D721Med (cell line): ENCODE results near the gene CADPS.

Source experiments
- DNase-seq: peaks from one replicate; pipeline ENCODE4 v3.0.0; 2011; ENCODE audit warnings: low spot score; ENCODE audit not compliant: insufficient read length
- FAIRE-seq: peaks from 2 replicates; lab custom pipeline; 2011; peaks lifted over from hg19 to GRCh38; lab: Jason Lieb, UNC
- TF ChIP-seq, protein P1 (sequence below): IDR thresholded peaks from 2 replicates; pipeline ENCODE4 v1.5.1; 2012; ENCODE audit warnings: mild to moderate bottlenecking, control low read depth; ENCODE audit not compliant: insufficient read depth; ENCODE audit errors: missing control alignments

The CADPS gene

DNA sequence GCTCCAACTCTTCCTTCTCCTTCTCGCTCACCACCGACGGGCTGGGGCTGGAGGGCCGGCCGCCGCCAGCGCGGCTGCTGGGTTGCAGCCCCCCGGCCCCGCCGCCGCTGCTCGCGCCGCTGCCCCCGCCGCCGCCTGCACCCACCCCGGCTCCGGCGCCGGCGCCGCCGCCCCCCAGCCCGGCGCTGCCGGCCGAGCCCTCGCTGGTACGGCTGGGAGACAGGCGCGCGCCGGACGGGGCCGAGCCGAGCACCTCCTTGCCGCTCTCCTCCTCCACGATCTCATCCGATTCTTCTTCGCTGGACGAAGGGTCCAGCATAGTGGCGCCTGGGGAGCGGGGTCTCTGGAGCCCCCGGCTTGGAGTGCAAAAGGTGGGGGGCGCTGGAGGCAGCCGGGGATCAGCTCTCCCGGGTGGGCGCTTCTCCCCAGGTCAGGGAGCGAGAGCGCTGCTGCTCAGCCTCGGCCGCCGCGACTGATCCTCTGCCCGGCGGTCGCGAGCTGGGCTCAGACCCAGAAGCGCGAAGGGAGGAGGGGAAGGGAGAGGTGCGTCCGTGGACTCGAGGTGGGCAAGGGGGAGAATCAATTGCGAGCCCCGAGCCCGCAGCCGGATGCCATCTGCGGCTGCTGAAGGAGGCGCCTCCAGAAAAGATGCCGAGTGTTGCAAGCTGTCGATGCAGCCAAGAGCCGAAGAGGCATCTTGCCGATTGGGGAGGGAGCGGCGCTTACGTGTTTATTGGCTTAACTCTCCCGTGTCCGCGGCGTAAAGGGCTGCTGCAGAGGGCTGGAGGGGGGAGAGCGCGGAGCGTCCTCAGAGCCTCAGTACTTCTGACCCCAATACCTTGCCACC, at the start of gene CADPS:
CADPS (minus strand) TSS at position 706 of the 847 bp plus-strand sequence; CDS start at position 319, 387 bp downstream.
- TF ChIP-seq, protein P1, sequence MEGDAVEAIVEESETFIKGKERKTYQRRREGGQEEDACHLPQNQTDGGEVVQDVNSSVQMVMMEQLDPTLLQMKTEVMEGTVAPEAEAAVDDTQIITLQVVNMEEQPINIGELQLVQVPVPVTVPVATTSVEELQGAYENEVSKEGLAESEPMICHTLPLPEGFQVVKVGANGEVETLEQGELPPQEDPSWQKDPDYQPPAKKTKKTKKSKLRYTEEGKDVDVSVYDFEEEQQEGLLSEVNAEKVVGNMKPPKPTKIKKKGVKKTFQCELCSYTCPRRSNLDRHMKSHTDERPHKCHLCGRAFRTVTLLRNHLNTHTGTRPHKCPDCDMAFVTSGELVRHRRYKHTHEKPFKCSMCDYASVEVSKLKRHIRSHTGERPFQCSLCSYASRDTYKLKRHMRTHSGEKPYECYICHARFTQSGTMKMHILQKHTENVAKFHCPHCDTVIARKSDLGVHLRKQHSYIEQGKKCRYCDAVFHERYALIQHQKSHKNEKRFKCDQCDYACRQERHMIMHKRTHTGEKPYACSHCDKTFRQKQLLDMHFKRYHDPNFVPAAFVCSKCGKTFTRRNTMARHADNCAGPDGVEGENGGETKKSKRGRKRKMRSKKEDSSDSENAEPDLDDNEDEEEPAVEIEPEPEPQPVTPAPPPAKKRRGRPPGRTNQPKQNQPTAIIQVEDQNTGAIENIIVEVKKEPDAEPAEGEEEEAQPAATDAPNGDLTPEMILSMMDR: no peak
- FAIRE-seq (no peak), DNase-seq (no peak)

DNA sequence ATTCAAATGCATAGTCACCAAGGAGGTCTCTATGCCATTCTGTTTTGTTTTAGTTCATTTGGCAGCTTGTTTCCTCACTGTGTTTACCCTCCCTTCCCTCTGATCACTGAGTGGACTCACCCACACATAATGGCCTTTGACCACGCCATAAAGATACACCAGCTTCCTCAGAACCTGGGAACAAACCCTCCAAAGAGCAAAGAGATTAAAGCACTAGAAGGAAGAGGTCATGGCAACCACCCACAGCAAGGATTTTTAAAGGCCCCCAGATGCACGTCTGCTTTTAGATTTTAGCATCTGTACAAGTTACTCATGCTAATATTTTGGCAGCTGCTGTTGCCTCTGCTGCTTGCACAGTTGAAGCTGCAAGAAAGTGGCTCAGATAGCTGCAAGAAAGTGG, 47.9 kb upstream of the CADPS start:
- DNase-seq (no peak), FAIRE-seq (no peak)
- TF ChIP-seq, protein P1: no peak

DNA sequence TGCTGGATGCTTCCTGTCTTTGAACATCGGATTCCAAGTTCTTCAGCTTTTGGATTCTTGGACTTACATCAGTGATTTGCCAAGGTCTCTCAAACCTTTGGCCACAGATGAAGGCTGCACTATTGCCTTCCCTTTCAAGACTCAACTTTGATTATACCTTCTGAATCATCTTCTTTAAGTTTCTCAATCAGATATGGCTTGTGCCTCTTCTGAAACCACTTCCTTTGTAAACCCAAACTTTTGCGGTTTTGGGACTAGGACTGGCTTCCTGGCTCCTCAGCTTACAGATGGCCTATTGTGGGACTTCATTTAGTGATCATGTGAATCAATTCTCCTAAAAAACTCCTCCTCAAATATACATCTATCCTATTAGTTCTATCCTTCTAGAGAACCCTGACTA, 47.1 kb upstream of the CADPS start:
- DNase-seq: no peak
- TF ChIP-seq, protein P1: no peak
- no peak for FAIRE-seq

DNA sequence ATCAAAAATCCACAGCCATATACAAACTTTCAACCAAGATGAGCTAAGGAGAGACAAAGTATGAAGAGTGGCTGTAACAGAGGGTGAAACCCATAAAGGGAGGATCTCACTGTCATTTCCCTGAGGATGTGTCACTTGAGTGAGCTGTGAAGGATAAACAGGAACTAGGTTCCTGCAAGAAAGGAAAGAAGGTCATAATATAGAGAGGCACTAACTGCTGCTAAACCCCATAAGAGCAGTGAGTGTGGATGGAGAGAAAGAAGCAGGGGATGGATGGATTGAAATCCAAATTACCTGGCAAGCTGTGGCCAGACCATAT, 45.2 kb upstream of the CADPS start:
- FAIRE-seq (no peak), DNase-seq (no peak)
- TF ChIP-seq, protein P1: no peak

DNA sequence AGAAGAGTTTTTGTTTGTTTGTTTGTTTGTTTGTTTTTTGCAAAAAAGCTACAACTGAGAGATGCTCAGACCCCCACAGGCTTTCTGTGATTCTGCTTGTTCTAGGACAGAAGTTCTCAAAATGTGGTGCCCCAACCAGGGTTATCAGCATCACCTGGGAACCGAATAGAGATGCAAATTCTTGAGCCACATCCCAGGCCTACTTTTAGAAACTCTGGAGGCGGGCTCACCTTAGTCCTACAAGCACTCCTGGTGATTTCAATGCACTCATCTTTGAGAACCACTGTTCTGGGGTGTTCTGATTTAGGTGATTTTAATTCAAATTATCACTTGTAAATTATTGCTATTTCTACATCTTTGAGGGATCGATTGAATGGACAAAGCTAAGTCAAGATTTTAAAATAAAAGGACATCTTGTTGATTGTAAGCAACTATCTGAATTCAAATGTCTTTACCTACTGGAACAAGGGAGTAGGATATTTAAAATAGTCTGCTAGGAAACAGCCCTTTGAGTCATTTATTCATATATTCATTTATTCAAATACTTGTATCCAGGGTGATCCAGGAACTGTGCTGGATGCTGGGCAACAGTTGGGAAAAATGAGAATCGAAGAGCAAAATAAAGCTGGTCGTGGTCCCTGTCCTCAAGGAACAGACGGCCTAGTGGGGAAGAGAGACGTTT, 44.7 kb upstream of the CADPS start:
- FAIRE-seq (no peak), DNase-seq (no peak)
- TF ChIP-seq, protein P1: no peak

DNA sequence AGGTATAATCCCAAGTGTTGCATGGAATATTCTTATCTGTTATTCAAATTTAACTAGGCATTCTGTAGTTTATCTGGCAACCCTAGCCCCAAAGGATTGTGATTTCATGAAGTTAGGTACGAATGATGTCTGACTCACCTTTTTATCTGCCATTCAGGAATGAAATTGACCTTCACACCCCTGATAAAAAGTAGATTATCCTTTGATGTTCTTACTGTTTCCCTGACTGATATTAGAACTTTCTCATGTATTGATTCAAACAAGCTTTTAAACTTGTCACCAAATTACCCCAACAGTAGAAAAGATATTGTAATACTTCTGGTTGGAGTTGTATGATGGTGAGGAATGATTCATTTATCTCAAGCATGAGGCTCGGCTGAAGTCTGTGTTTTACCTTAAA, 43.6 kb upstream of the CADPS start:
- no peak for FAIRE-seq
- TF ChIP-seq, protein P1: no peak

DNA sequence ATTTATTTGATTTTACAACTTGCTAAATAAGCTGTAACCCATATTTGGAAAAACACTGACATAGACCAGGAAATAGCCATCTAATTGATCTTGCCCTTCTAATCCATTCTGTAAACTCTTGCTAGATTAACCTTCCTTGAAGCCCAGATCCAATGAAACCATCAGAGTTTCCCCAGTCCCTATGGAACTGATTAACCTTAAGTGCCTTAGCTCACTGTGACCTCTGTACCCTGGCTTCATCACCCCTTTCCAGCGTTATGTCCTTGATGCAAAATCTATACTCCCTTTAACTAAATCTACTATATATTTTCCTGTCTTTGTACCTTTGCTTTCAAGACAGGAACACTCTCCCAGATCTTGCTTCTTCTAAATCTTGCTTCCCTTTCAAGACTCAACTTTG, 42.9 kb upstream of the CADPS start:
- FAIRE-seq (no peak), DNase-seq (no peak)
- TF ChIP-seq, protein P1: no peak

More for the DNA sequence above, 43.6 kb upstream of the CADPS start:
- DNase-seq: no peak
